K562 (cell line): ENCODE data around the gene RASSF1. TPM values are rescaled to one million over a fixed set of nuclear protein-coding genes. Genes with fewer than 3 reads are reported as not detected.

Experiments used
- ARID1B ChIP-seq: fragments of 450-650 bp; IDR thresholded peaks from 2 replicates; pipeline ENCODE4 v1.6.1; 2016; ENCODE audit warnings: antibody characterized with exemption, mild to moderate bottlenecking, inconsistent platforms
- ASH1L ChIP-seq: fragments of 450-650 bp; IDR thresholded peaks from 2 replicates; pipeline ENCODE4 v1.6.1; 2018; ENCODE audit warnings: borderline replicate concordance, mild to moderate bottlenecking, low read depth; ENCODE audit not compliant: partially characterized antibody
- CC2D1A ChIP-seq: fragments of 450-650 bp; IDR thresholded peaks from 2 replicates; pipeline ENCODE4 v1.6.1; 2017; ENCODE audit warnings: mild to moderate bottlenecking
- CREBBP ChIP-seq: IDR thresholded peaks from one replicate; pipeline ENCODE4 v1.6.1; 2012; ENCODE audit warnings: low read depth, mild to moderate bottlenecking, control low read depth, inconsistent platforms, low read length
- ELF1 ChIP-seq: fragments of 200-800 bp; sonication (Bioruptor generic); IDR thresholded peaks from 2 replicates; pipeline ENCODE4 v1.6.1; 2016; ENCODE audit warnings: missing genetic modification characterization, missing compliant biosample characterization
- GATAD2B ChIP-seq: fragments of 450-650 bp; IDR thresholded peaks from 2 replicates; pipeline ENCODE4 v1.6.1; 2017; ENCODE audit warnings: mild to moderate bottlenecking, borderline replicate concordance
- NCOA6 ChIP-seq: fragments of 450-650 bp; IDR thresholded peaks from 2 replicates; pipeline ENCODE4 v1.6.1; 2017; ENCODE audit warnings: mild to moderate bottlenecking
- SRSF9 ChIP-seq: fragments of 200-400 bp; formaldehyde crosslinking; IDR thresholded peaks from 2 replicates; pipeline ENCODE4 v1.6.1; 2017; ENCODE audit warnings: low read depth, low read length, borderline replicate concordance
- ZNF444 ChIP-seq: fragments of 250-450 bp; sonication (Bioruptor Pico); IDR thresholded peaks from 2 replicates; pipeline ENCODE4 v1.4.0; 2020; ENCODE audit warnings: mild to moderate bottlenecking, moderate library complexity
- ZNF639 ChIP-seq, 2 experiments: fragments of 200-800 bp in 1 of 2; sonication (Bioruptor generic) in 1 of 2; sonication (generic) in 1 of 2; formaldehyde crosslinking in 1 of 2; IDR thresholded peaks in 1 of 2; conservative IDR thresholded peaks in 1 of 2; 2 replicates each; pipeline versions ENCODE4 v1.5.0 to v1.6.1; 2016 to 2020; ENCODE audit warnings: missing compliant biosample characterization in 1 of 2, missing genetic modification characterization in 1 of 2, missing genetic modification reagents in 1 of 2
- polyA plus RNA-seq, 8 experiments: library from polyadenylated mRNA; depleted of rRNA in 4 of 8; stranded (reverse) in 5 of 8; unstranded in 3 of 8; fragments of >200 nt; fragmentation: Nextera tagmentation in 2 of 8; fragmentation: Illumina TruSeq in 1 of 8; extraction: Ambion mirVana in 2 of 8; extraction: Trizol in 1 of 8; gene quantifications; 2 replicates each; pipeline versions ENCODE4 v1.2.1 to v1.2.3, GENCODE V29; 2011 to 2014; ENCODE audit warnings: inconsistent platforms in 1 of 8, missing spikeins in 1 of 8
- total RNA-seq, 7 experiments: library from RNA; depleted of rRNA in 6 of 7; stranded (reverse); fragments of >200 nt in 6 of 7; fragmentation: Illumina TruSeq in 2 of 7; extraction: Trizol in 2 of 7; gene quantifications; 2 replicates each; pipeline versions ENCODE4 v1.2.1 to v1.2.3, GENCODE V29; 2011 to 2021; ENCODE audit warnings: low replicate concordance in 1 of 7
- TF ChIP-seq, protein P1 (sequence below): fragments of 250-450 bp; sonication (Bioruptor Pico); IDR thresholded peaks from 2 replicates; pipeline ENCODE4 v1.8.0; 2021; ENCODE audit warnings: mild to moderate bottlenecking, moderate library complexity
- TF ChIP-seq, protein P2 (sequence below), 2 experiments: fragments of 450-650 bp; IDR thresholded peaks; 2 replicates each; pipeline ENCODE4 v1.6.1; 2016; ENCODE audit warnings: mild to moderate bottlenecking in 2 of 2, borderline replicate concordance in 1 of 2, low read depth in 1 of 2, moderate library complexity in 1 of 2
- TF ChIP-seq, protein P3 (sequence below): IDR thresholded peaks from 2 replicates; pipeline ENCODE4 v1.6.1; 2011; ENCODE audit warnings: borderline replicate concordance, low read depth, mild to moderate bottlenecking, moderate library complexity, low read length; ENCODE audit not compliant: insufficient read depth, poor library complexity, severe bottlenecking

RASSF1 gene
- total and polyA plus RNA-seq, 9 of the 15 experiments (the other 6 are each of a cell fraction or from before 2014, with no cell fraction given) = 3.6 to 57.1 (median 24.6) TPM

DNA sequence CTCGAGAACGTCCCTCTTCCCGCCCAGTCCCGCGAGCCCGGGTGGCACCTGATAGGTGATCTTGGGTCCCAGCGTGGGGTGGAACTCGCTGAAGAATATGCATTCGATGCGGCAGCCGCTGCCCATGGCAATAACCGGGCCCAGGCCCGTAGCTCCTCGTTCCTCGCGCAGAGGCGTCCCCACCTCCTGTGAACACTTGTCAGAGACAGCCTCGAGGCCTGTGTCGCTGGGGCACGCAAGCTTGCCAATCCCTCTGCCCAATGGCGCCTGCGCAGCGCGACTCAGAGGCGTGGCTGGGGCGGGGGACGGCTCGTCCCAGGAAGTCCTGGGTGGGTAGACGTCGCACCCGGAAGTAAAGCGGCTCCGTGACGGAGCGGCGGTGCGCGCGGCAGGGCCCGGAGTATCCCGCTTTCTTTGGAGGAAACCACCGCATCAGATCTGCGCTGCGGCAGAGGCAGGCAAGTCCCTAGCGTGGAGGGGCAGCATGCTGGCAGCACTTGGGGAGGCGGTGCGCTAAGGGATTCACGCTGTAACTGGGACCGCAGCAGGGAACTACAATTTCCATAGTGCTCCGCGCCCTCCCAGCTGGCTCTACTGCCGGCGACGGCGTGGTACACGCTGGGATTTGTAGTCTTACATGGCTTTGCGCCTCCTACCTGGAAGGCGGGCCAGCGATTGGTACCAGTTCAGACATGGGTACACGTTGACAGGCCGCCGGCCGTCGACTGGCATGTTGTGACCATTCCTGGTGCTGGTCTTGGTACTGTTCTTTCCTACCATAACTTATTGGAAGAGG, 10.1 kb upstream of the RASSF1 start, which contains the start of the genes CYB561D2 and NPRL2 (continued):
- TF ChIP-seq, protein P1, sequence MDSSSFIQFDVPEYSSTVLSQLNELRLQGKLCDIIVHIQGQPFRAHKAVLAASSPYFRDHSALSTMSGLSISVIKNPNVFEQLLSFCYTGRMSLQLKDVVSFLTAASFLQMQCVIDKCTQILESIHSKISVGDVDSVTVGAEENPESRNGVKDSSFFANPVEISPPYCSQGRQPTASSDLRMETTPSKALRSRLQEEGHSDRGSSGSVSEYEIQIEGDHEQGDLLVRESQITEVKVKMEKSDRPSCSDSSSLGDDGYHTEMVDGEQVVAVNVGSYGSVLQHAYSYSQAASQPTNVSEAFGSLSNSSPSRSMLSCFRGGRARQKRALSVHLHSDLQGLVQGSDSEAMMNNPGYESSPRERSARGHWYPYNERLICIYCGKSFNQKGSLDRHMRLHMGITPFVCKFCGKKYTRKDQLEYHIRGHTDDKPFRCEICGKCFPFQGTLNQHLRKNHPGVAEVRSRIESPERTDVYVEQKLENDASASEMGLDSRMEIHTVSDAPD (CRISPR knock-in tag) = no peak
- TF ChIP-seq NCOA6 = no peak
- TF ChIP-seq, protein P2, sequence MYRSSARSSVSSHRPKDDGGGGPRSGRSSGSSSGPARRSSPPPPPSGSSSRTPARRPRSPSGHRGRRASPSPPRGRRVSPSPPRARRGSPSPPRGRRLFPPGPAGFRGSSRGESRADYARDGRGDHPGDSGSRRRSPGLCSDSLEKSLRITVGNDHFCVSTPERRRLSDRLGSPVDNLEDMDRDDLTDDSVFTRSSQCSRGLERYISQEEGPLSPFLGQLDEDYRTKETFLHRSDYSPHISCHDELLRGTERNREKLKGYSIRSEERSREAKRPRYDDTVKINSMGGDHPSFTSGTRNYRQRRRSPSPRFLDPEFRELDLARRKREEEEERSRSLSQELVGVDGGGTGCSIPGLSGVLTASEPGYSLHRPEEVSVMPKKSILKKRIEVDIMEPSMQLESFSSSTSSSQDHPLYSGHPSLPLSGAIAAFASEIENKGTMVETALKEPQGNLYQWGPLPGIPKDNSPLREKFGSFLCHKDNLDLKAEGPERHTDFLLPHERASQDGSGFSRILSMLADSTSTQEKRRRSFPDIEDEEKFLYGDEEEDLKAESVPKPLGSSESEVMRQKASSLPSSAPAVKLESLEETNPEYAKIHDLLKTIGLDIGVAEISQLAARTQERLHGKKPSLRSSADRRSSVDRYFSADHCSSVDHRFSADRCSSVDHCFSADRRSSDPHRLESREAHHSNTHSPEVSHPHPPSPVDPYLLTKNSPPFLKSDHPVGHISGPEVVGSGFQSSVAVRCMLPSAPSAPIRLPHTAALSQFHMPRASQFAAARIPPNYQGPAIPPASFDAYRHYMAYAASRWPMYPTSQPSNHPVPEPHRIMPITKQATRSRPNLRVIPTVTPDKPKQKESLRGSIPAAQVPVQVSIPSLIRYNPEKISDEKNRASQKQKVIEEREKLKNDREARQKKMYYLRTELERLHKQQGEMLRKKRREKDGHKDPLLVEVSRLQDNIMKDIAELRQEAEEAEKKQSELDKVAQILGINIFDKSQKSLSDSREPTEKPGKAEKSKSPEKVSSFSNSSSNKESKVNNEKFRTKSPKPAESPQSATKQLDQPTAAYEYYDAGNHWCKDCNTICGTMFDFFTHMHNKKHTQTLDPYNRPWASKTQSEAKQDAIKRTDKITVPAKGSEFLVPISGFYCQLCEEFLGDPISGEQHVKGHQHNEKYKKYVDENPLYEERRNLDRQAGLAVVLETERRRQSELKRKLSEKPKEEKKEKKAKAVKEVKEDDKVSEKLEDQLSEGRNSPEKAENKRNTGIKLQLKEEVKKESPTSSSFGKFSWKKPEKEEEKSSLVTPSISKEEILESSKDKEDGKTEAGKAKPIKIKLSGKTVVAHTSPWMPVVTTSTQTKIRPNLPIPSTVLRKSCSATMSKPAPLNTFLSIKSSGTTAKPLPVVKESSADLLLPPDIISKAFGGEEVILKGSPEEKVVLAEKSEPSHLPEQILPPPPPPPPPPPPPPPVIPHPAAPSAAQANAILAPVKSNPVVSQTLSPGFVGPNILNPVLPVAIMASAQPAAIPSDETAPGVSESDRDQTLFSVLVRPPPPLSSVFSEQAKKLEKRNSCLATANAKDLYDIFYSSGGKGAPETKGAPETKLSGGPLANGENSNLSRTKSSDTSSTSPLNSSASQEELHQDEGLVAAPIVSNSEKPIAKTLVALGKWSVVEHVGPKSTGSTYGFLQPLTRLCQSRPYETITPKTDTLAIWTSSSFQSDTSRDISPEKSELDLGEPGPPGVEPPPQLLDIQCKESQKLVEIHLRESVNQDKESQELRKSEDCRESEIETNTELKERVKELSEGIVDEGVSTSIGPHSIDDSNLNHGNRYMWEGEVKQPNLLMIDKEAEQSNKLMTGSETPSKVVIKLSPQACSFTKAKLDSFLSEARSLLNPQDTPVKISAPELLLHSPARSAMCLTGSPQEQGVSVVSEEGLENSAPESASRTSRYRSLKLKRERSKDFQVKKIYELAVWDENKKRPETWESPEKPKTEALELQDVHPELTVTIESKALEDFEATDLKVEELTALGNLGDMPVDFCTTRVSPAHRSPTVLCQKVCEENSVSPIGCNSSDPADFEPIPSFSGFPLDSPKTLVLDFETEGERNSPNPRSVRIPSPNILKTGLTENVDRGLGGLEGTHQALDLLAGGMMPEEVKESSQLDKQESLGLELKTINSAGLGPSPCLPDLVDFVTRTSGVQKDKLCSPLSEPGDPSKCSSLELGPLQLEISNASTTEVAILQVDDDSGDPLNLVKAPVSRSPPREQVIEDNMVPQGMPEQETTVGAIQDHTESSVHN (IDR thresholded peaks at IDR 0.05; ENCODE audit: borderline replicate concordance in 1 of 2, low read depth in 1 of 2) = no peak
- TF ChIP-seq ARID1B = no peak
- TF ChIP-seq CREBBP = no peak
- TF ChIP-seq GATAD2B = no peak
- no peak for TF ChIP-seq SRSF9
- no peak for TF ChIP-seq ZNF444 (CRISPR knock-in tag)
- TF ChIP-seq CC2D1A = no peak
- TF ChIP-seq ASH1L = peak; percentile 70
- peak; percentile 97 for TF ChIP-seq ELF1 (tag)
- TF ChIP-seq, protein P3, sequence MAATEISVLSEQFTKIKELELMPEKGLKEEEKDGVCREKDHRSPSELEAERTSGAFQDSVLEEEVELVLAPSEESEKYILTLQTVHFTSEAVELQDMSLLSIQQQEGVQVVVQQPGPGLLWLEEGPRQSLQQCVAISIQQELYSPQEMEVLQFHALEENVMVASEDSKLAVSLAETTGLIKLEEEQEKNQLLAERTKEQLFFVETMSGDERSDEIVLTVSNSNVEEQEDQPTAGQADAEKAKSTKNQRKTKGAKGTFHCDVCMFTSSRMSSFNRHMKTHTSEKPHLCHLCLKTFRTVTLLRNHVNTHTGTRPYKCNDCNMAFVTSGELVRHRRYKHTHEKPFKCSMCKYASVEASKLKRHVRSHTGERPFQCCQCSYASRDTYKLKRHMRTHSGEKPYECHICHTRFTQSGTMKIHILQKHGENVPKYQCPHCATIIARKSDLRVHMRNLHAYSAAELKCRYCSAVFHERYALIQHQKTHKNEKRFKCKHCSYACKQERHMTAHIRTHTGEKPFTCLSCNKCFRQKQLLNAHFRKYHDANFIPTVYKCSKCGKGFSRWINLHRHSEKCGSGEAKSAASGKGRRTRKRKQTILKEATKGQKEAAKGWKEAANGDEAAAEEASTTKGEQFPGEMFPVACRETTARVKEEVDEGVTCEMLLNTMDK = no peak
- TF ChIP-seq ZNF639 (CRISPR knock-in tag; conservative IDR thresholded peaks at IDR 0.05 in 1 of 2, IDR thresholded peaks at IDR 0.05 in 1 of 2) = 0 out of 4 replicates have a peak, but pooled peaks of 1 of the 2 experiments have one; percentile 56
